ENCODE measurements around the gene NCOR1.
"Not testable (repeated sequence)": the region's sequence is repeated elsewhere in the genome, so short reads cannot be mapped to it uniquely, and the experiment has no call there.

GRCh38 chr17:16204763-16205162 is 10.6 kb downstream of the NCOR1 start:
- TF ChIP-seq TARDBP, FOXA1, SUZ12 (IDR thresholded peaks at IDR 0.05): not testable (repeated sequence)
